Tibial nerve (tissue), 3 donors: Measurements from ENCODE around the gene CCNT2.

Experiments used
- CTCF ChIP-seq, 5 experiments: fragments of 200-600 bp in 3 of 5; fragments of 450-650 bp in 2 of 5; sonication (generic) in 3 of 5; IDR thresholded peaks; one replicate each; pipeline ENCODE4 v1.5.1; 2016 to 2019; ENCODE audit warnings: antibody characterized with exemption in 5 of 5, mild to moderate bottlenecking in 3 of 5, moderate library complexity in 2 of 5
- POLR2A ChIP-seq, 2 donors: fragments of 450-650 bp; IDR thresholded peaks; one replicate each; pipeline ENCODE4 v1.6.1; 2017; ENCODE audit warnings: antibody characterized with exemption in 2 of 2, mild to moderate bottlenecking in 2 of 2, moderate library complexity in 2 of 2

- no peak for TF ChIP-seq CTCF (IDR thresholded peaks at IDR 0.05)
- TF ChIP-seq POLR2A (IDR thresholded peaks at IDR 0.05): no peak
Measured at GRCh38 chr2:134933732-134934131, 15.1 kb downstream of the CCNT2 start.
